Measurements from ENCODE around the gene IFNE. TPM values are rescaled to one million over a fixed set of nuclear protein-coding genes. Genes with fewer than 3 reads are reported as not detected.

The IFNE gene
- polyA plus RNA-seq, 1 of the 3 experiments (the other 2 are of a cell fraction) = 0.05 TPM

DNA sequence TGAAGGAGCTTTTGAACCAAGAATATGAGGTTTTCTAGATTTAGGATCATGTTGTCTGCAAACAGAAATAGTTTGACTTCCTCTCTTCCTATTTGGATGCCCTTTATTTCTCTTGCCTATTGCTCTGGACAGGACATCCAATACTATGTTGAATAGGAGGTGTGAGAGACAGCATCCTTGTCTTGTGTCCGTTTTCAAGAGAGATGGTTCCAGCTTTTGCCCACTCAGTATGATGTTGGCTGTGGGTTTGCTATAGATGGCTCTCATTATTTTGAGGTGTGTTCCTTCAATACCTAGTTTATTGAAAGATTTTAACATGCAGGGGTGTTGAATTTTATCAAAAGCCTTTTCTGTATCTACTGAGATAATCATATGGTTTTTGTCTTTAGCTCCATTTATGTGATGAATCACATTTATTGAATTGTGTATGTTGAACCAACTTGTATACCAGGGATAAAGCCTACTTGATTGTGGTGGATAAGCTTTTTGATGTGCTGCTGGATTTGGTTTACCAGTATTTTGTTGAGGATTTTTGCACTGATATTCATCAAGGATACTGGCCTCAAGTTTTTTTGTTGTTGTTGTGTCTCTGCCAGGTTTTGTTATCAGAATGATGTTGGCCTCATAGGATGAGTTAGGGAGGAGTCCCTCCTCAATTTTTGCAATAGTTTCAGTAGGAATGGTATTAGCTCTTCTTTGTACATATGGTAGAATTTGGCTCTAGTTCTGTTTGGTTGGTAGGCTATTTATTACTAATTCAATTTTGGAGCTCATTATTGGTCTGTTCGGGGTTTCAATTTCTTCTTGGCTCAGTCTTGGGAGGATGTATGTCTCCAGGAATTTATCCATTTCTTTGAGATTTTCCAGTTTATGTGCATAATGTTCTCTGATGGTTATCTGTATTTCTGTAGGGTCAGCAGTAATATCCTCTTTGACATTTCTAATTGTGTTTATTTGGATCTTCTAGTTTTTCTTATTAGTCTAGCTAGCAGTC is 41.2 kb upstream of the IFNE start:
- no peaks in the 10 kb centered on the region for H3K9me2 ChIP-seq
- H3K36me3 ChIP-seq (replicated peaks in 1 of 2; ENCODE audit: control insufficient read depth in 1 of 2, insufficient read depth in 2 of 2, low read length in 1 of 2) = no peaks in the 10 kb centered on the region
- 15% methylated on average over 2 of the region's 2 CpGs for WGBS (ENCODE audit: low lambda C conversion rate)
- no peak overlapping the region for H2AFZ ChIP-seq (ENCODE audit: low read depth)
- H3F3A ChIP-seq (replicated peaks; ENCODE audit: insufficient read depth) = no peaks in the 10 kb centered on the region
- no peak overlapping the region for H3K4me2 ChIP-seq
- no peak overlapping the region for H3K9ac ChIP-seq
- H3K27ac ChIP-seq (ENCODE audit: low read depth in 2 of 2, low read length in 1 of 2) = no peak overlapping the region
- DNase-seq = no peak
- H4K20me1 ChIP-seq (ENCODE audit: insufficient read depth) = no peaks in the 10 kb centered on the region
- no peaks in the 10 kb centered on the region for H3K9me3 ChIP-seq
- no peaks in the 10 kb centered on the region for H3K27me3 ChIP-seq (ENCODE audit: insufficient read depth)
- H3K4me1 ChIP-seq (ENCODE audit: control insufficient read depth in 1 of 2, insufficient read depth in 2 of 2, low read depth in 1 of 2, low read length in 1 of 2) = no peaks in the 10 kb centered on the region
- POLR2A ChIA-PET = no interaction called here
- H3K4me3 ChIP-seq (ENCODE audit: low read depth in 2 of 2, low read length in 1 of 2) = no peak overlapping the region
- no peaks in the 10 kb centered on the region for H3K79me2 ChIP-seq (ENCODE audit: insufficient read depth)
- CTCF ChIA-PET = no interaction called here
- TF ChIP-seq, protein P1, sequence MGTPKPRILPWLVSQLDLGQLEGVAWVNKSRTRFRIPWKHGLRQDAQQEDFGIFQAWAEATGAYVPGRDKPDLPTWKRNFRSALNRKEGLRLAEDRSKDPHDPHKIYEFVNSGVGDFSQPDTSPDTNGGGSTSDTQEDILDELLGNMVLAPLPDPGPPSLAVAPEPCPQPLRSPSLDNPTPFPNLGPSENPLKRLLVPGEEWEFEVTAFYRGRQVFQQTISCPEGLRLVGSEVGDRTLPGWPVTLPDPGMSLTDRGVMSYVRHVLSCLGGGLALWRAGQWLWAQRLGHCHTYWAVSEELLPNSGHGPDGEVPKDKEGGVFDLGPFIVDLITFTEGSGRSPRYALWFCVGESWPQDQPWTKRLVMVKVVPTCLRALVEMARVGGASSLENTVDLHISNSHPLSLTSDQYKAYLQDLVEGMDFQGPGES (IDR thresholded peaks at IDR 0.05; ENCODE audit: low read depth, low read length) = no peak
- TF ChIP-seq FOXM1 (IDR thresholded peaks at IDR 0.05; ENCODE audit: low read depth) = no peak
- TF ChIP-seq FOSL2 (IDR thresholded peaks at IDR 0.05; ENCODE audit: borderline replicate concordance, low read depth) = no peak
- TF ChIP-seq POLR2AphosphoS5 (IDR thresholded peaks at IDR 0.05; ENCODE audit: low read depth, low read length) = no peak
- no peak for TF ChIP-seq RAD21 (IDR thresholded peaks at IDR 0.05; ENCODE audit: low read length)
- no peak for TF ChIP-seq SMC3 (IDR thresholded peaks at IDR 0.05; ENCODE audit: low read depth, low read length)
- no peak for TF ChIP-seq EP300 (IDR thresholded peaks at IDR 0.05; ENCODE audit: borderline replicate concordance in 1 of 2, low read depth in 1 of 2, low read length in 1 of 2)
- TF ChIP-seq, protein P2, sequence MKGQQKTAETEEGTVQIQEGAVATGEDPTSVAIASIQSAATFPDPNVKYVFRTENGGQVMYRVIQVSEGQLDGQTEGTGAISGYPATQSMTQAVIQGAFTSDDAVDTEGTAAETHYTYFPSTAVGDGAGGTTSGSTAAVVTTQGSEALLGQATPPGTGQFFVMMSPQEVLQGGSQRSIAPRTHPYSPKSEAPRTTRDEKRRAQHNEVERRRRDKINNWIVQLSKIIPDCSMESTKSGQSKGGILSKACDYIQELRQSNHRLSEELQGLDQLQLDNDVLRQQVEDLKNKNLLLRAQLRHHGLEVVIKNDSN (IDR thresholded peaks at IDR 0.05; ENCODE audit: borderline replicate concordance, low read depth) = no peak
- TF ChIP-seq CHD2 (IDR thresholded peaks at IDR 0.05; ENCODE audit: low read length, partially characterized antibody) = no peak
- TF ChIP-seq, protein P3, sequence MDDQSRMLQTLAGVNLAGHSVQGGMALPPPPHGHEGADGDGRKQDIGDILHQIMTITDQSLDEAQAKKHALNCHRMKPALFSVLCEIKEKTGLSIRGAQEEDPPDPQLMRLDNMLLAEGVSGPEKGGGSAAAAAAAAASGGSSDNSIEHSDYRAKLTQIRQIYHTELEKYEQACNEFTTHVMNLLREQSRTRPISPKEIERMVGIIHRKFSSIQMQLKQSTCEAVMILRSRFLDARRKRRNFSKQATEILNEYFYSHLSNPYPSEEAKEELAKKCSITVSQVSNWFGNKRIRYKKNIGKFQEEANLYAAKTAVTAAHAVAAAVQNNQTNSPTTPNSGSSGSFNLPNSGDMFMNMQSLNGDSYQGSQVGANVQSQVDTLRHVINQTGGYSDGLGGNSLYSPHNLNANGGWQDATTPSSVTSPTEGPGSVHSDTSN (IDR thresholded peaks at IDR 0.05) = no peak
- TF ChIP-seq, protein P4, sequence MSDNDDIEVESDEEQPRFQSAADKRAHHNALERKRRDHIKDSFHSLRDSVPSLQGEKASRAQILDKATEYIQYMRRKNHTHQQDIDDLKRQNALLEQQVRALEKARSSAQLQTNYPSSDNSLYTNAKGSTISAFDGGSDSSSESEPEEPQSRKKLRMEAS (IDR thresholded peaks at IDR 0.05; ENCODE audit: low read depth) = no peak

DNA sequence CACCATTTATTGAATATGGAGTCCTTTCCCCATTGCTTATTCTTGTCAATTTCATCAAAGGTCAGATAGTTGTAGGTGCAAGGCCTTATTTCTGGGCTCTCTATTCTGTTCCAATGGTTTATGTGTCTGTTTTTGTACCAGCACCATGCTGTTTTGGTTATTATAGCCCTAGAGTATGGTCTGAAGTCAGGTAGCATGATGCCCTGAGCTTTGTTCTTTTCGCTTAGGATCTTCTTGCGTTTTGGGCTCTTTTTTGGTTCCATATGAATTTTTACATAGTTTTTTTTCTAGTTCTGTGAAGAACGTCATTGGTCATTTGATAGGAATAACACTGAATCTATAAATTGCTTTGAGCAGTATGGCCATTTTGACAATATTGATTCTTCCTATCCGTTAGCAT is 40.2 kb upstream of the IFNE start:
- ChIA-PET POLR2A (no interaction called here), CTCF (no interaction called here)
- H2AFZ ChIP-seq (ENCODE audit: low read depth) = no peak overlapping the region
- no peaks in the 10 kb centered on the region for H3K9me3 ChIP-seq
- WGBS (ENCODE audit: low lambda C conversion rate) = 16% methylated on average over 4 of the region's 4 CpGs
- no peaks in the 10 kb centered on the region for H4K20me1 ChIP-seq (ENCODE audit: insufficient read depth)
- no peaks in the 10 kb centered on the region for H3K27me3 ChIP-seq (ENCODE audit: insufficient read depth)
- H3K36me3 ChIP-seq (replicated peaks in 1 of 2; ENCODE audit: control insufficient read depth in 1 of 2, insufficient read depth in 2 of 2, low read length in 1 of 2) = no peaks in the 10 kb centered on the region
- no peaks in the 10 kb centered on the region for H3K9me2 ChIP-seq
- no peaks in the 10 kb centered on the region for H3K4me1 ChIP-seq (ENCODE audit: control insufficient read depth in 1 of 2, insufficient read depth in 2 of 2, low read depth in 1 of 2, low read length in 1 of 2)
- no peak overlapping the region for H3K9ac ChIP-seq
- no peak for DNase-seq
- H3K4me3 ChIP-seq (ENCODE audit: low read depth in 2 of 2, low read length in 1 of 2) = no peak overlapping the region
- no peak overlapping the region for H3K4me2 ChIP-seq
- H3K27ac ChIP-seq (ENCODE audit: low read depth in 2 of 2, low read length in 1 of 2) = no peak overlapping the region
- H3K79me2 ChIP-seq (ENCODE audit: insufficient read depth) = no peaks in the 10 kb centered on the region
- no peaks in the 10 kb centered on the region for H3F3A ChIP-seq (replicated peaks; ENCODE audit: insufficient read depth)
- TF ChIP-seq, protein P2 (IDR thresholded peaks at IDR 0.05; ENCODE audit: borderline replicate concordance, low read depth) = no peak
- TF ChIP-seq POLR2AphosphoS5 (IDR thresholded peaks at IDR 0.05; ENCODE audit: low read depth, low read length) (no peak), NRF1 (IDR thresholded peaks at IDR 0.05; ENCODE audit: low read depth, low read length) (no peak), YY1 (IDR thresholded peaks at IDR 0.05; ENCODE audit: low read depth) (no peak), TCF12 (IDR thresholded peaks at IDR 0.05) (no peak), GATA2 (CRISPR knock-in tag; IDR thresholded peaks at IDR 0.05) (no peak), RFX5 (IDR thresholded peaks at IDR 0.05; ENCODE audit: low read length) (no peak)
- TF ChIP-seq, protein P5, sequence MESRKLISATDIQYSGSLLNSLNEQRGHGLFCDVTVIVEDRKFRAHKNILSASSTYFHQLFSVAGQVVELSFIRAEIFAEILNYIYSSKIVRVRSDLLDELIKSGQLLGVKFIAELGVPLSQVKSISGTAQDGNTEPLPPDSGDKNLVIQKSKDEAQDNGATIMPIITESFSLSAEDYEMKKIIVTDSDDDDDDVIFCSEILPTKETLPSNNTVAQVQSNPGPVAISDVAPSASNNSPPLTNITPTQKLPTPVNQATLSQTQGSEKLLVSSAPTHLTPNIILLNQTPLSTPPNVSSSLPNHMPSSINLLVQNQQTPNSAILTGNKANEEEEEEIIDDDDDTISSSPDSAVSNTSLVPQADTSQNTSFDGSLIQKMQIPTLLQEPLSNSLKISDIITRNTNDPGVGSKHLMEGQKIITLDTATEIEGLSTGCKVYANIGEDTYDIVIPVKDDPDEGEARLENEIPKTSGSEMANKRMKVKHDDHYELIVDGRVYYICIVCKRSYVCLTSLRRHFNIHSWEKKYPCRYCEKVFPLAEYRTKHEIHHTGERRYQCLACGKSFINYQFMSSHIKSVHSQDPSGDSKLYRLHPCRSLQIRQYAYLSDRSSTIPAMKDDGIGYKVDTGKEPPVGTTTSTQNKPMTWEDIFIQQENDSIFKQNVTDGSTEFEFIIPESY (IDR thresholded peaks at IDR 0.05; ENCODE audit: borderline replicate concordance, low read depth) = no peak
- TF ChIP-seq, protein P1 (IDR thresholded peaks at IDR 0.05; ENCODE audit: low read depth, low read length) = no peak
- TF ChIP-seq, protein P3 (IDR thresholded peaks at IDR 0.05) = no peak

Data from SK-N-SH (cell line).